ENCODE results near the gene TBRG4.

GRCh38 chr7:45130910-45131309 is 19.4 kb upstream of the TBRG4 start:
- TF ChIP-seq CTCF (IDR thresholded peaks at IDR 0.05) (no peak), POLR2A (IDR thresholded peaks at IDR 0.05) (no peak)
